GM18508 (cell line): ENCODE measurements around the gene LMTK2.
A peak's percentile ranks its signal among the peaks of the same experiment; 100 is the strongest.
"Not testable (repeated sequence)": the region's sequence is repeated elsewhere in the genome, so short reads cannot be mapped to it uniquely, and the experiment has no call there.

Source experiments
- ATAC-seq: cut with Tn5 transposase; IDR thresholded peaks from one replicate; pipeline ENCODE4 v1.9.1; 2021; ENCODE audit warnings: moderate number of reproducible peaks; ENCODE audit not compliant: insufficient read depth, unreplicated experiment

Gene LMTK2

GRCh38 chr7:98102170-98102569 is 4.5 kb upstream of the LMTK2 start:
- no peak for ATAC-seq

DNA sequence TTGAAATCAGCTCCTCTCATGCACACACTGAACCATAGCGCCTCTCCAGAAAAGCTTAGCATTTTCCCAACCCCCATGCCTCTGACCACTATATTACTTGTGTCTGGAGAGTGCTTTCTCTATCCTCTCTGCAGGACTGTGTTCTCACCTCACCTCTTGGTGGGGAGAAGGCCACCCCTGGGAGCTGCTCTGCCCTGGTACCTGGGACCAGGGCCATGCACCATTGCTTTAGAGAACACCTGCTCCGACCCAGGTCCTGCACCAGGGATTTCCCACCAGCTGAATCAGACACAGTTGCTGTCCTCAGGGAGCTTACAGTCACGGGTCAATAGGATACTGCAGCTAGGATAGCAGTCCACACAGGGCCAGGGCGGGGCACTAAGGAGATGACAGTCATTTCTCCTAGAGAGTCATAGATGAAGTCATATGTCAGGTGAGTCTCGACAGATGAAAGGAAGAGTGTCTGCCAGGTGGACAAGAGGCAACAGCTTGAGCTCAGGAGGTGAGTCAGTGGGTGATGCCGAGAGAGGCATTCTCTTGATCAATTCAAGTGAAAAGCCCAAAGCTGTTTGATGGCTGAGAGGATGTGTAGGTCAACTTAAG is 619 bp upstream of the LMTK2 start:
- no peak for ATAC-seq

DNA sequence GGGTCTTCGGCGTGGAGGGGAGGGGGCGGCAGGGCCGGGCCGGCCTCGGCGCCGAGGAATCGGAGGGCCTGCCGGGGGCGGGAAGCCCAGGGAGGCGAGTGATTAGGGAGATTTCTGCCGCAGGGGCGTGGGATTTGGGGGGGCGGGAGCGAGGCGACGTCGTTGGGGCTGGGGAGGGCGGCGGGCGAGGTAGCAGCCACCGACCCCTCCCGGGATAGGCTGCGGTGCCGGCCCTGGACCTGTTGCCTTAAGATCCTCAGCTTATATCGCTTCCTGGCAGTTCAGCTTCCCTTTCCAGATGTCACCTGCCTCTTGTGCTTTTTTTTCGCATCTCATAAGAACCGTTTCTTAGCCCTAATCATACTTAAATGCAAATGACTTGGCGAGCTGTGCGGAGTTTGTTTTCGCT is 655 bp downstream of the LMTK2 start:
- no peak for ATAC-seq

DNA sequence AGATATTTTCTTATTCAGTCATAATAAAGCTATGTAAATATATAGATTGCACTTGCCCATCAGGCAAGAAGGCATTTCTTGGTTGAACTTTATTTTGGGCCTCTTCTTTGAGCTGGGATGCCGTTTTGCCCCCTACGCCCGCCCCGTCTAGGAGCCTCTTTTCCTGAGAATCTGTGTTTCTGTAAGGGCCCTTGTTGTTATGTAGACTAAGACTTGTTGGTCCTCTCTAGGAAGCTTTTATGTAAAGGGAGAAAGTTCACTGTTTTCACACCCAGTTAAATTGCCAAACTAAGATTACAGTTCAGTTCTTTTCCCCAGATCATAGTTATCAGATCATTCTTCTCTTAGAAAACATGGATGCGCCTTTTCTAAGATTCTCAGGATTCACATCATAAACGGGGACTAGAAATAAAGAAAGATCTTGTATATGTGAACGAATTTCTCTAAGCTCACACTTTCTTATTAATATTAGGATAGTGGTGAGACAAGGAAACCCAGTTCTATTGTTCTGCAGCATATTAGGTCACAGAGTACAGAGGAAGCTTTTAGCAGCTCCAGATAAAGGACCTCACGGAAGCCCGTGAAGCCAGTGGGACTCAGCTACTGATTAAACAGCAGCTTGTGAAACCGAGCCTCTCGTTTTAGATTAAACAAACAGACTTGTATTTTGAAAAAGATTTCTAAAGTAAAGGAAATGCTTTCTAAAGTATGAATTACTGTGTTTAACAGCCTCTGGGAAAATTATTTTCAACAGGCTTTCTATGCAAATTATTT is 3.8 kb downstream of the LMTK2 start:
- no peak for ATAC-seq

DNA sequence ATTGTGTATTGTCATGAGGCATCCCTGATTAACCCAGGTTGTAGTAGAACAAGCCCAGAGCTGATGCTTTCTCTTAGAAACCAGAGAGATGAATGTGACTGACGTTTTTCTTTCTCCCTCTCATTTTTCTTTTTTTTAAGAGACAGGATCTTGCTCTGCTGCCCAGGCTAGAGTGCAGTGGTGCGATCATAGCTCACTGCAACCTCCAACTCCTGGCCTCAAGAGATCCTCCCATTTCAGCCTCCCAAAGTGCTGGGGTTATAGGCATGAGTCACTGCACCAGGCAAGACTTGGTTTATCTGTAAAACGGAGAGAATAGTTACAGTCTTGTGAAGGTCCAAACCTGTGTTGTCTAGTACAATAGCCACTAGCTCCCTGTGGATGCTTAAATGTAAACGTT is 5.4 kb downstream of the LMTK2 start:
- no peak for ATAC-seq

GRCh38 chr7:98115746-98116525 is 9.3 kb downstream of the LMTK2 start:
- ATAC-seq: no peak

GRCh38 chr7:98116656-98117461 is 10.2 kb downstream of the LMTK2 start:
- no peak for ATAC-seq

- ATAC-seq: no peak
Measured at GRCh38 chr7:98119256-98119918, 12.7 kb downstream of the LMTK2 start.

DNA sequence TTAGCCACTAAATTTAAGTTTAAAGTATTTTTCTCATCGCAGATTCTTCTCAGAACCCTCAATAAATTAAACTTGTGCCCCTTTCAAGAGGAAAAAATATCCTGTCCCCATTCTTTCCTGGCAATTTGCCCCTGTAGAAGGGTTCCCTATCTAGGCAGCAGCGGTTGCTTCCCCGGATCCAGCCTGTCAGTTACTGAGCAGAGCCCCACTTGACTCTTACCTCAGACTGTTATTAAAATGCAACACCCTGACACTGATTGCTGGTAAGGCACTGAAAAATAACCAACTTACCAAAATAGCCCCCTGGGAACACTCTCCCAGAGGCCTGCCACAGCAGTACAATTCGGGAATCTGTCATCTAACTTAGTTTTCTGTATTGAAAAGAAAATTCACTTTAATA is 13.9 kb downstream of the LMTK2 start:
- ATAC-seq: no peak

DNA sequence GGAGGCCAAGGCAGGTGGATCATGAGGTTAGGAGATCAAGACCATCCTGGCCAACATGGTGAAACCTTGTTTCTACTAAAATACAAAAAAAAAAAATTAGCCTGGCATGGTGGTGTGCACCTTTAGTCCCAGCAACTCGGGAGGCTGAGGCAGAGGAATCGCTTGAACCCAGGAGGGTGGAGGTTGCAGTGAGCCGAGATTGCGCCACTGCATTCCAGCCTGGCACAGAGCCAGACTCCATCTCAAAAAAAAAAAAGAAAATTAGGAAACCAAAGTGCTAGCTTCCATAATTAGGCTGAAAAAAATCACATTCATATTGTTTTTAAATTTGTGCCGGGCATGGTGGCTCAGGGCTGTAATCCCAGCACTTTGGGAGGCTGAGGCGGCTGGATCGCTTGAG is 14.7 kb downstream of the LMTK2 start:
- not testable (repeated sequence) for ATAC-seq

- no peak for ATAC-seq
Measured at GRCh38 chr7:98123365-98123696, 16.7 kb downstream of the LMTK2 start.

DNA sequence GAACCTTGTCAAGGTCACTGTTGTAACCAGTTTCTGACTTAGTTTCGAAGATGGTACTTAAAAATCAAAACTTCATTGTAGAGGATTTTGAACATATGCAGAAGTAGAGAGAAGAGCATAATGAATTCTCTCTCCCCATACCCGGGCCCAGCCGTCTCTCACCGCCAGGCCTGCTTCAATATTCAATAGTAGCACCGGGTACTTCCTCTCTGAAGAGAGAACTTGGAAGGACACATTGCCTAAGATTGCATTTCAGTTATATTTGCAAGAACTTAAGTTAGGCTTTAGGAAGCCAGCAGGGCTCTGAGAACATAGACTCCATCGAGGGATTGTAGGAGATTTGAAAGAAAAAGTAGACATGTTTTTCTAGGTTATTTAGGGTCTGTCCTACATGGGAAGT is 19.1 kb downstream of the LMTK2 start:
- no peak for ATAC-seq

- ATAC-seq: no peak
Measured at GRCh38 chr7:98126311-98127142, 19.9 kb downstream of the LMTK2 start.

DNA sequence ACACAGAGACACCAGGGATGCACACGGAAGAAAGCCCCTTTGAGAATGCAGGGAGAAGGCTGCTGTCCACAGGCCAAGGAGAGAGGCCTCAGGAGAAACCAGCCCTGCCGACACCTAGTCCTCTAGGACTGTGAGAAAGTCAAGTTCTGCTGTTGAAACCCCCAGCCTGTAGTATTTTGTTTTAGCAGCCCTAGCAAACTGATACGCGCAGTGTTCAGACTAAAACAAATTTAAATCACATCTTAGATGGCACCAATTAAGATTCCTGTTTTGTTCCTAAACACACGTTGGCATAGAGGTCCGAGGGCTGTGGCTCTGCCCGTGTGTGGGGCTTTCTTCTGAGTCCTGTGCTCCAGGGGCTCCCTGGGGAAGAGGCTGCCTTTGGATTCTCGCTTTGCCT is 21.7 kb downstream of the LMTK2 start:
- no peak for ATAC-seq

GRCh38 chr7:98130959-98131358 is 24.3 kb downstream of the LMTK2 start:
- ATAC-seq: no peak

DNA sequence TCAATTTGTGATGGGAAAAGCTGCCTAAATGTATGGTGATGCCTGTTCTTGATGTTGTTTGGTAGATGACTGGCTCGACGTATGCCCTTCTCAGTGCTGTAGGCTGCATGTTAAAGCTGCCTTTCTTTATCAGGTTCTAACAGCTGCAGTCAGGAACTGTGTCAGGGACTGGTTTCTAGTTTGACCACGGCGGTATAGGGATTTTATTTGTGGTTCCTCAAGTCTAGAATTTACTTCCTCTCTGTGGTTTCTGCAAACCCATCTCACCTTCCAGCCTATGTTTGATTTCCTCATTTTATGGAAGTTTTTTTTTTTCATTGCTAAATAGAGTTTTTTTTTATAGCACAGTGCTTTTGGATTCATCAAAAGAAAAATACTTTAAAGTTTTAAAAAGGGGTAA is 26.5 kb downstream of the LMTK2 start:
- ATAC-seq: peak; percentile 48

- ATAC-seq: no peak
Measured at GRCh38 chr7:98133621-98134303, 27.1 kb downstream of the LMTK2 start.

GRCh38 chr7:98134420-98135228 is 28.0 kb downstream of the LMTK2 start:
- ATAC-seq: no peak
